Hematopoietic multipotent progenitor cell treated with erythropoietin and hydrocortisone succinate and interleukin-3 and kit ligand, for 4 days (in vitro differentiated cells): Measurements from ENCODE around the gene SCUBE3.
A peak's percentile ranks its signal among the peaks of the same experiment; 100 is the strongest.

ENCODE experiments used
- DNase-seq: peaks from one replicate; pipeline ENCODE4 v3.0.0-alpha.2; 2015

The SCUBE3 gene

GRCh38 chr6:35278708-35279107 is 65.0 kb downstream of the SCUBE3 start:
- no peak for DNase-seq

- DNase-seq, result no peak
Measured at GRCh38 chr6:35280903-35281302, 67.1 kb downstream of the SCUBE3 start.

- DNase-seq, result no peak
Measured at GRCh38 chr6:35282472-35282871, 68.7 kb downstream of the SCUBE3 start.

- DNase-seq, result no peak
Measured at GRCh38 chr6:35283361-35283760, 69.6 kb downstream of the SCUBE3 start.

- DNase-seq, result no peak
Measured at GRCh38 chr6:35287671-35288396, 74.1 kb downstream of the SCUBE3 start.

GRCh38 chr6:35288834-35289233 is 75.1 kb downstream of the SCUBE3 start:
- no peak for DNase-seq

- DNase-seq, result no peak
Measured at GRCh38 chr6:35291491-35291890, 77.7 kb downstream of the SCUBE3 start.

GRCh38 chr6:35292494-35292893 is 78.7 kb downstream of the SCUBE3 start:
- DNase-seq, result no peak

- no peak for DNase-seq
Measured at GRCh38 chr6:35293681-35294080, 79.9 kb downstream of the SCUBE3 start.

- DNase-seq, result peak; percentile 63
Measured at GRCh38 chr6:35294308-35294945, 80.7 kb downstream of the SCUBE3 start.

- no peak for DNase-seq
Measured at GRCh38 chr6:35295036-35295435, 81.3 kb downstream of the SCUBE3 start.

- DNase-seq, result no peak
Measured at GRCh38 chr6:35295521-35296315, 82.0 kb downstream of the SCUBE3 start.

- no peak for DNase-seq
Measured at GRCh38 chr6:35296931-35297600, 83.3 kb downstream of the SCUBE3 start.

- peak; percentile 96 for DNase-seq
Measured at GRCh38 chr6:35297601-35298481, 84.1 kb downstream of the SCUBE3 start, which contains the start of gene DEF6. DEF6 (plus strand) TSS chr6:35297818; CDS start chr6:35297857, 39 bp downstream.

- DNase-seq, result peak; percentile 47
Measured at GRCh38 chr6:35298625-35299140, 84.9 kb downstream of the SCUBE3 start.

GRCh38 chr6:35299674-35300073 is 85.9 kb downstream of the SCUBE3 start:
- peak; percentile 93 for DNase-seq

- peak; percentile 85 for DNase-seq
Measured at GRCh38 chr6:35300848-35301247, 87.1 kb downstream of the SCUBE3 start.
